Kidney epithelial cell (primary cell): ENCODE data around the gene CEP250. TPM values are rescaled to one million over a fixed set of nuclear protein-coding genes. Genes with fewer than 3 reads are reported as not detected.
"Not testable (repeated sequence)": the region's sequence is repeated elsewhere in the genome, so short reads cannot be mapped to it uniquely, and the experiment has no call there.

Experiments
- DNase-seq: peaks from one replicate; pipeline ENCODE4 v3.0.0-alpha.2; 2010; ENCODE audit warnings: low read depth
- H3K27me3 ChIP-seq: 2 replicates; pipeline ENCODE4 v1.6.0; 2011; ENCODE audit warnings: low read length; ENCODE audit not compliant: control insufficient read depth, insufficient read depth
- H3K36me3 ChIP-seq: 2 replicates; pipeline ENCODE4 v1.5.1; 2011; ENCODE audit warnings: low read length; ENCODE audit not compliant: control insufficient read depth, insufficient read depth
- H3K4me3 ChIP-seq: 2 replicates; pipeline ENCODE4 v1.5.1; 2011; ENCODE audit warnings: low read depth, mild to moderate bottlenecking, control low read depth, low read length
- total RNA-seq: library from RNA; depleted of rRNA; stranded (reverse); fragments of >200 nt; gene quantifications from 2 replicates; pipeline ENCODE4 v1.2.3, GENCODE V29; 2015
- TF ChIP-seq, protein P1 (sequence below): IDR thresholded peaks from 2 replicates; pipeline ENCODE4 v1.5.1; 2011; ENCODE audit warnings: mild to moderate bottlenecking, moderate library complexity, low read length, control low read depth, inconsistent platforms; ENCODE audit not compliant: insufficient read depth, poor library complexity, severe bottlenecking

The CEP250 gene
- total RNA-seq, 1 donor from 2014 or later: 65.3 TPM

DNA sequence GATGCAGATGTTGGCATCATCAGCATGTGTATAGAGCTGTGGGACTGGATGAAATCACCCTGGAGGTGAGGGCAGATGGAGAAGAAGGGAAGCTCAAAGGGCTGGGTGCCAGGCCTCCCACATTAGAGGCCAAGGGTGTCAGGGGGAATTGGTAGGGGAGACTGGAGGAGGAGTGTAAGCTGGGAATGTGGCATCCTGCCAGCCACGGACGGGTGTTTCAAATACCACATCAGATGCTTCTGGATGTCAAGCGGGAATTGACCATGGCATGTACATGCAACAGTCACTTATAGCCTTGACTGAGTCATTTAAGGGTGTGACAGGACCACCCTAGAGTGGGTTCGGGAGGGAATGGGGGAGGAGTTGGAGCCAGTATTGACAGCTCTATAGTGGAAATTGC lies 96.1 kb downstream of the CEP250 start:
- TF ChIP-seq, protein P1, sequence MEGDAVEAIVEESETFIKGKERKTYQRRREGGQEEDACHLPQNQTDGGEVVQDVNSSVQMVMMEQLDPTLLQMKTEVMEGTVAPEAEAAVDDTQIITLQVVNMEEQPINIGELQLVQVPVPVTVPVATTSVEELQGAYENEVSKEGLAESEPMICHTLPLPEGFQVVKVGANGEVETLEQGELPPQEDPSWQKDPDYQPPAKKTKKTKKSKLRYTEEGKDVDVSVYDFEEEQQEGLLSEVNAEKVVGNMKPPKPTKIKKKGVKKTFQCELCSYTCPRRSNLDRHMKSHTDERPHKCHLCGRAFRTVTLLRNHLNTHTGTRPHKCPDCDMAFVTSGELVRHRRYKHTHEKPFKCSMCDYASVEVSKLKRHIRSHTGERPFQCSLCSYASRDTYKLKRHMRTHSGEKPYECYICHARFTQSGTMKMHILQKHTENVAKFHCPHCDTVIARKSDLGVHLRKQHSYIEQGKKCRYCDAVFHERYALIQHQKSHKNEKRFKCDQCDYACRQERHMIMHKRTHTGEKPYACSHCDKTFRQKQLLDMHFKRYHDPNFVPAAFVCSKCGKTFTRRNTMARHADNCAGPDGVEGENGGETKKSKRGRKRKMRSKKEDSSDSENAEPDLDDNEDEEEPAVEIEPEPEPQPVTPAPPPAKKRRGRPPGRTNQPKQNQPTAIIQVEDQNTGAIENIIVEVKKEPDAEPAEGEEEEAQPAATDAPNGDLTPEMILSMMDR: no peak
- no peak for DNase-seq
- H3K27me3 ChIP-seq: no peaks in the 10 kb centered on the region
- no peak overlapping the region for H3K4me3 ChIP-seq
- peaks cover 3% of the 10 kb centered on the region for H3K36me3 ChIP-seq

DNA sequence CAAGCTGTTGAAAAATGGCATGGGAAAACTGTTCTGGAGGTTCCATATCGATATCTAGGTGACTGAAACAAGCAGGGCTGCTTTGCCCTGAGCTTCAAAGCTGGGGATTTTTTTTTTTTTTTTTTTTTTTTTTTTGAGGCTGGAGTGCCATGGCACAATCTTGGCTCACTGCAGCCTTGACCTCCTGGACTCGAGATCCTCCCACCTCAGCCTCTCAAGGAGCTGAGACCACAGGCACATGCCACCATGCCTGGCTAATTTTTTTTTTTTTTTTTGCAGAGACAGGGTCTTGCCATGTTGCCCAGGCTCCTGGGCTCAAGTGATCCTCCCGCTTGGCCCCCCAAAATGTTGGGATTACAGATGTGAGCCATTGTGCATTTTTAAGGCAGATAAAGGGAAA lies 97.5 kb downstream of the CEP250 start:
- Histone ChIP-seq H3K4me3 (no peak overlapping the region), H3K36me3 (peaks cover 3% of the 10 kb centered on the region), H3K27me3 (no peaks in the 10 kb centered on the region)
- no peak for DNase-seq
- TF ChIP-seq, protein P1: no peak

DNA sequence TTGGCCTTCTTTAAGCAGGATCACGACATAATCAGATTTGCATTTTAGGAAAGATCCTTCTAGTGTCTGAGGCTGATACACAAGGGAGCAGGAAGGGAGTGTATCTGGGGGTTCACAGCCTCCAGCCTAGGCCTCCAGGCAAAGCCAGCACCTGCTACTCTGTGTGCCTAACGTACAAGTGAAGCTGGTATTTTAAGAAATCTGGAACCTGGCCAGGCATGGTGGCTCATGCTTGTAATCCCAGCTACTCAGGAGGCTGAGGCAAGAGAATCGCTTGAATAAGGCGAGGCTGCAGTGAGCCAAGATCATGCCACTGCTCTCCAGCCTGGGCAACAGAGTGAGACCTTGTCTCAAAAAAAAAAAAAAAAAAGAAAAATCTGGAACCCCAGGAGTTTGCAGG lies 100.1 kb downstream of the CEP250 start:
- H3K4me3 ChIP-seq, H3K27me3 ChIP-seq, H3K36me3 ChIP-seq, DNase-seq: not testable (repeated sequence)

DNA sequence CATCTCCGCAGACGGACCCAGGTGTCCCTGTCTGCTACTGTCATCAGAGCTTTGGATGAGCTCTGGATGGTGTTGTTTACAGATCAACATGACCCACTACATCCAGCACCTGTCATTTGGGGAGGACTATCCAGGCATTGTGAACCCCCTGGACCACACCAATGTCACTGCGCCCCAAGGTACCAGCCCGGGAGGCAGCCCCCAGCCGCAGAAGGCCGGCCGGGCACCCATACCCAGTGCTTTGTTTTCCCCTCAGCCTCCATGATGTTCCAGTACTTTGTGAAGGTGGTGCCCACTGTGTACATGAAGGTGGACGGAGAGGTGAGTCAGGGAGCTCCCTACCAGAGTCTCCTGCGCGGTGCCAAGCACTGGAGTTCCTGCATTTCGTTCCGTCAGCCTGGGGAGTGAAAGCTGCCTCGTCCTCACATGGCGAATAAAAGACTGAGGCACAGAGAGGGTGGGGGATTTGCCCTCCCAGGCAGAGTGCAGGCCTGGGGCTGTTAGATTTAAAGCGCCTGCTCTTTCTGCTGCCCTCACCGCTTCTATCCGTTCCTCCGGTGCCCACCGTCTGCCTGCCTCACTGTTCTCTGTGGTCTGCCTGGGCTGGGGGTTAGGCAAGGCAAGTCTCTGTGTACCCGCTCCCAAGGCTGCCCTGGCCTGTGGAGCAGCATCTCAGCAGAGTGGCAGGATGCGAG lies 100.7 kb downstream of the CEP250 start:
- peaks cover 1% of the 10 kb centered on the region for H3K36me3 ChIP-seq
- TF ChIP-seq, protein P1: no peak
- no peaks in the 10 kb centered on the region for H3K27me3 ChIP-seq

DNA sequence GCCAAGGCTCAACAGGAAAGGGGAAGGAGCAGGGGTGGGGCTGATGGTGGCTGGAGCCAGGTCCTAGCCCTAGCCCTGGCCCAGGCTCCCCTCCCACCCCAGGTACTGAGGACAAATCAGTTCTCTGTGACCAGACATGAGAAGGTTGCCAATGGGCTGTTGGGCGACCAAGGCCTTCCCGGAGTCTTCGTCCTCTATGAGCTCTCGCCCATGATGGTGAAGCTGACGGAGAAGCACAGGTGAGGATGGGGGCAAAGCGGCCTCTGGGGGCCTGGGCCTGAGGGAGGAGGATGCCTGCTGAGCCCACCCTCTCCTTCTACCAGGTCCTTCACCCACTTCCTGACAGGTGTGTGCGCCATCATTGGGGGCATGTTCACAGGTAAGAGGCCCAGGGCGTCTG lies 101.5 kb downstream of the CEP250 start:
- no peaks in the 10 kb centered on the region for H3K27me3 ChIP-seq
- DNase-seq: no peak
- TF ChIP-seq, protein P1: no peak
- peaks cover 1% of the 10 kb centered on the region for H3K36me3 ChIP-seq
- H3K4me3 ChIP-seq: no peak overlapping the region

More for the DNA sequence above, 100.7 kb downstream of the CEP250 start:
- H3K4me3 ChIP-seq: no peak overlapping the region
- no peak for DNase-seq

DNA sequence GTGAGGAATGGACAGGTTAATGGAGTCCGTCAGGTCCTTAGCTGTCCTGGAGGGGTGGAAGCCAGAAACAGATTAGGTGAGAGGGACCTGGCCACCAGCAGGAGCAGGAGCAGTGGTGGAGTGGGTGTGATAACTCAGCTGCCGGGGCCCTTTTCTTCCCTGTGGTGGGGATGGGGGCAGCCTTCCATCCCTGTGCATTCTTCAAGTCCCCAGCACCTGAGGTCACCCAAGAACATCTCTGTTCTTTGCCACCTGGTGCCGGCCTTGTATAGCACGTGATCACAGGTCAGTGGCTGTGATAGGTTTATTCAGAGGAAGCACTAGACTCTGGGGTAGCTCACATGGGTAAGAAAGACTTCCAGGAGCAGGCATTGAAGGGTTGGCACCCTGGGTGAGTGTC lies 103.1 kb downstream of the CEP250 start:
- H3K4me3 ChIP-seq: no peak overlapping the region
- no peaks in the 10 kb centered on the region for H3K36me3 ChIP-seq
- TF ChIP-seq, protein P1: no peak
- no peak for DNase-seq
- no peaks in the 10 kb centered on the region for H3K27me3 ChIP-seq
